AG04449 (cell line): ENCODE results near the gene ALG8.

Source experiments
- CTCF ChIA-PET: fragments of 350-600 bp; formaldehyde crosslinking; extraction: SDS; loops from one replicate; lab custom pipeline; 2021; ENCODE audit warnings: antibody characterized with exemption; lab: Yijun Ruan, JAX
- POLR2A ChIA-PET: fragments of 400-600, 350-600 bp; formaldehyde crosslinking; extraction: SDS; loops from one replicate; lab custom pipeline; 2020; ENCODE audit warnings: antibody characterized with exemption, inconsistent platforms; lab: Yijun Ruan, JAX
- DNase-seq: peaks from one replicate; pipeline ENCODE4 v3.0.0-alpha.2; 2010; ENCODE audit warnings: low read depth, low spot score
- H3K4me3 ChIP-seq: 2 replicates; pipeline ENCODE4 v1.5.1; 2011; ENCODE audit warnings: low read depth, mild to moderate bottlenecking, control low read depth, low read length
- CTCF ChIP-seq: IDR thresholded peaks from one replicate; pipeline ENCODE4 v1.5.1; 2011; ENCODE audit warnings: mild to moderate bottlenecking, moderate library complexity, low read length, control low read depth, inconsistent platforms; ENCODE audit not compliant: insufficient read depth; ENCODE audit errors: missing control alignments

ALG8 gene

GRCh38 chr11:78112582-78113275 lies 26.7 kb downstream of the ALG8 start:
- POLR2A ChIA-PET, result no interaction called here
- CTCF ChIA-PET, result interaction anchor here (1.0 kb wide), 1 partner anchor 16 kb away, joined by 3 read pairs; no protein-coding TSS in a partner anchor

GRCh38 chr11:78111298-78111697 lies 28.1 kb downstream of the ALG8 start:
- ChIA-PET CTCF (interaction anchor here (1.1 kb wide), 1 partner anchor 65 kb away, joined by 5 read pairs; no protein-coding TSS in a partner anchor), POLR2A (interaction anchor here (1.1 kb wide), 1 partner anchor 32 kb away, joined by 4 read pairs; the partner anchor contains the start of gene NDUFC2)
- no peak for TF ChIP-seq CTCF
- no peak overlapping the region for H3K4me3 ChIP-seq
- DNase-seq, result no peak

More at GRCh38 chr11:78112582-78113275, 26.7 kb downstream of the ALG8 start:
- no peak for DNase-seq
- H3K4me3 ChIP-seq, result no peak overlapping the region
- no peak for TF ChIP-seq CTCF

- H3K4me3 ChIP-seq, result no peak overlapping the region
- DNase-seq, result no peak
- POLR2A ChIA-PET, result interaction anchor here (1.1 kb wide), 1 partner anchor 31 kb away, joined by 4 read pairs; the partner anchor contains the start of gene NDUFC2
- TF ChIP-seq CTCF, result no peak
- CTCF ChIA-PET, result interaction anchor here (1.1 kb wide), 1 partner anchor 65 kb away, joined by 5 read pairs; no protein-coding TSS in a partner anchor
Measured at GRCh38 chr11:78110830-78111229, 28.6 kb downstream of the ALG8 start.

GRCh38 chr11:78110351-78110750 lies 29.1 kb downstream of the ALG8 start:
- no peak for DNase-seq
- ChIA-PET CTCF (interaction anchor here (1.1 kb wide), 1 partner anchor 64 kb away, joined by 5 read pairs; no protein-coding TSS in a partner anchor), POLR2A (interaction anchor here (0.6 to 1.1 kb wide), 2 partner anchors 31 to 116 kb away, joined by 3 to 4 read pairs; partner anchors contain the start of gene NDUFC2)
- H3K4me3 ChIP-seq, result no peak overlapping the region
- TF ChIP-seq CTCF, result no peak

- ChIA-PET CTCF (interaction anchor here (0.8 to 1.3 kb wide), 2 partner anchors 15 to 39 kb away, joined by 3 to 4 read pairs; no protein-coding TSS in a partner anchor), POLR2A (no interaction called here)
- no peak for DNase-seq
- no peak for TF ChIP-seq CTCF
- H3K4me3 ChIP-seq, result no peak overlapping the region
Measured at GRCh38 chr11:78109081-78110015, 30.1 kb downstream of the ALG8 start.
